Peyer's patch (tissue), 4 donors: ENCODE data around the gene AKT1.

Experiments used
- POLR2A ChIP-seq, 2 donors: fragments of 450-650 bp; IDR thresholded peaks; one replicate each; pipeline ENCODE4 v1.5.1; 2017; ENCODE audit warnings: antibody characterized with exemption in 2 of 2, mild to moderate bottlenecking in 2 of 2, moderate library complexity in 2 of 2
- TF ChIP-seq, protein P1 (sequence below), 6 experiments: fragments of 450-650 bp in 4 of 6; fragments of 200-600 bp in 2 of 6; sonication (generic) in 1 of 6; IDR thresholded peaks; one replicate each; pipeline ENCODE4 v1.5.1; 2017 to 2019; ENCODE audit warnings: antibody characterized with exemption in 6 of 6, mild to moderate bottlenecking in 3 of 6, moderate library complexity in 1 of 6

DNA sequence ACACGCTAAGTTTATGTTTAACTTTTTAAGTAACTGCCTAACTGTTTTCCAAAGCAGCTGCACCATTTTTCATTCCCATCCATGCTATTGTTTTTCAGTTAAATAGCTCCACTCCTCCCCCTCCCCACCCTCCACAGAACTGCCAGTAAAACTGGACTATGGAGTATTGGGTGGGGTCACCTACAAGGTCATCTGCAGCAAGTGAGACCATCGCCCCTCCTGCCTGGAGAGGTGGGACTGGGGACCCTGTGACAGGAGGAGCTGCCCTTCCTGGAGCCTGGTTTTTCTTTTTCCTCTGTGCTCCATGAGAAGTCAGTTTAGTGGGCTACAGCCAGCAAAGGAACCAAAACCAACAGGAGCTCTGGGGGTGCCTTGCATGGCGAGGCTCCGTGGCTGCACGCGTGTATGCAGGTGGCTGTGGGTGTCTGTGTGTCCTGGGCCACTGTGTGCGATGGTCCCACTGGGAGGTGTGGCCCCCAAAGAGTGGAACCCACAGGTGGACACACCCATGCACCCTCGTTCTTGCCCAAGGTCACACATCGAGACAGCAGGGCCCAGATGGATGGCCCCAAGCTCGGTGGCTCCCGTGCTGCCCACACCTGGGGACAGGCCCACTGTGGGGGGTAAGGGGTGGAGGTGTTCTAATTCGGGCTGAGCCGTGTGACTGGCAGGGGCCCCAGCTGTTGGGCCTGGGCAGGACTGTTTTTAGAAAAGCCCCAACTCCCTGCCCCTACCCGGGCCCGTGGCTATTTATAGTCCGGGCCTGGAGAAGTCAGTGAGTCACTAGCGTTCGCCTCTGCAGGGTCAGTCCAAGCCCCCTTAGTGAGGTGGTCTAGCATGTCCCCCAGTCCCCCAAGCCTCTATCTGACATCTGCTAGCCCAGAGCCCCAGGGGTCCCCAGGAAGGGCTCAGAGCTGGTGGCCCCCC is 73.8 kb downstream of the AKT1 start:
- TF ChIP-seq, protein P1, sequence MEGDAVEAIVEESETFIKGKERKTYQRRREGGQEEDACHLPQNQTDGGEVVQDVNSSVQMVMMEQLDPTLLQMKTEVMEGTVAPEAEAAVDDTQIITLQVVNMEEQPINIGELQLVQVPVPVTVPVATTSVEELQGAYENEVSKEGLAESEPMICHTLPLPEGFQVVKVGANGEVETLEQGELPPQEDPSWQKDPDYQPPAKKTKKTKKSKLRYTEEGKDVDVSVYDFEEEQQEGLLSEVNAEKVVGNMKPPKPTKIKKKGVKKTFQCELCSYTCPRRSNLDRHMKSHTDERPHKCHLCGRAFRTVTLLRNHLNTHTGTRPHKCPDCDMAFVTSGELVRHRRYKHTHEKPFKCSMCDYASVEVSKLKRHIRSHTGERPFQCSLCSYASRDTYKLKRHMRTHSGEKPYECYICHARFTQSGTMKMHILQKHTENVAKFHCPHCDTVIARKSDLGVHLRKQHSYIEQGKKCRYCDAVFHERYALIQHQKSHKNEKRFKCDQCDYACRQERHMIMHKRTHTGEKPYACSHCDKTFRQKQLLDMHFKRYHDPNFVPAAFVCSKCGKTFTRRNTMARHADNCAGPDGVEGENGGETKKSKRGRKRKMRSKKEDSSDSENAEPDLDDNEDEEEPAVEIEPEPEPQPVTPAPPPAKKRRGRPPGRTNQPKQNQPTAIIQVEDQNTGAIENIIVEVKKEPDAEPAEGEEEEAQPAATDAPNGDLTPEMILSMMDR (IDR thresholded peaks at IDR 0.05): no peak
- no peak for TF ChIP-seq POLR2A (IDR thresholded peaks at IDR 0.05)
